DND-41 (cell line): Measurements from ENCODE around the gene UBAP2.

Experiments used
- ATAC-seq: fragments of 200-7000 bp; cut with Tn5 transposase; 3 replicates; pipeline ENCODE4 v1.9.1; 2021; ENCODE audit warnings: low read depth; ENCODE audit not compliant: insufficient read depth
- DNase-seq: peaks from one replicate; pipeline ENCODE4 v3.0.0-alpha.2; 2020
- H2AFZ ChIP-seq: 2 replicates; pipeline ENCODE4 v1.6.0; 2012; ENCODE audit warnings: low read depth, low read length
- H3K27ac ChIP-seq: 2 replicates; pipeline ENCODE4 v1.5.1; 2012; ENCODE audit warnings: low read length, inconsistent platforms
- H3K27me3 ChIP-seq: fragments of 200-600 bp; sonication (generic); 2 replicates; pipeline ENCODE4 v1.6.0; 2012; ENCODE audit warnings: low read length, mild to moderate bottlenecking, inconsistent platforms; ENCODE audit not compliant: insufficient read depth, poor library complexity
- H3K36me3 ChIP-seq: 2 replicates; pipeline ENCODE4 v1.5.1; 2012; ENCODE audit warnings: low read length, inconsistent platforms; ENCODE audit not compliant: insufficient read depth
- H3K4me1 ChIP-seq: 2 replicates; pipeline ENCODE4 v1.5.1; 2012; ENCODE audit warnings: mild to moderate bottlenecking, low read length; ENCODE audit not compliant: insufficient read depth
- H3K4me2 ChIP-seq: 2 replicates; pipeline ENCODE4 v1.6.0; 2012; ENCODE audit warnings: mild to moderate bottlenecking, moderate library complexity, low read length, inconsistent platforms; ENCODE audit not compliant: insufficient read depth
- H3K4me3 ChIP-seq, 2 experiments: fragments of 200-600 bp in 1 of 2; shearing (Covaris generic) in 1 of 2; 2 replicates each; pipeline ENCODE4 v1.5.1; 2012 to 2016; ENCODE audit warnings: inconsistent platforms in 2 of 2, low read length in 2 of 2, mild to moderate bottlenecking in 2 of 2, low read depth in 1 of 2, moderate library complexity in 1 of 2
- H3K79me2 ChIP-seq: 2 replicates; pipeline ENCODE4 v1.6.0; 2012; ENCODE audit warnings: low read length, inconsistent platforms; ENCODE audit not compliant: insufficient read depth
- H3K9ac ChIP-seq: 2 replicates; pipeline ENCODE4 v1.6.0; 2012; ENCODE audit warnings: low read depth, mild to moderate bottlenecking, inconsistent platforms, low read length, moderate library complexity
- H3K9me3 ChIP-seq: 2 replicates; pipeline ENCODE4 v1.5.1; 2012; ENCODE audit warnings: low read length, moderate library complexity, mild to moderate bottlenecking, inconsistent platforms; ENCODE audit not compliant: insufficient read depth, severe bottlenecking
- H4K20me1 ChIP-seq: 2 replicates; pipeline ENCODE4 v1.6.0; 2012; ENCODE audit warnings: low read length; ENCODE audit not compliant: insufficient read depth
- CTCF ChIP-seq: IDR thresholded peaks from 2 replicates; pipeline ENCODE4 v1.5.1; 2012; ENCODE audit warnings: borderline replicate concordance, low read length, moderate library complexity, mild to moderate bottlenecking; ENCODE audit not compliant: poor library complexity, severe bottlenecking; ENCODE audit errors: extremely low read depth
- EZH2 ChIP-seq: IDR thresholded peaks from 3 replicates; pipeline ENCODE4 v1.6.1; 2012; ENCODE audit warnings: borderline replicate concordance, low read depth, mild to moderate bottlenecking, moderate library complexity, low read length, inconsistent platforms; ENCODE audit not compliant: severe bottlenecking

Gene UBAP2

GRCh38 chr9:33885948-33886347 lies 162.7 kb downstream of the UBAP2 start:
- no peak overlapping the region for H2AFZ ChIP-seq
- no peaks in the 10 kb centered on the region for H3K9me3 ChIP-seq
- no peak for ATAC-seq
- no peak overlapping the region for H3K9ac ChIP-seq
- TF ChIP-seq EZH2 (no peak), CTCF (no peak)
- H3K27ac ChIP-seq = no peak overlapping the region
- peaks cover 25% of the 10 kb centered on the region for H3K36me3 ChIP-seq
- H3K79me2 ChIP-seq = peaks cover 93% of the 10 kb centered on the region
- H4K20me1 ChIP-seq = peaks cover 54% of the 10 kb centered on the region
- H3K27me3 ChIP-seq = no peaks in the 10 kb centered on the region
- H3K4me2 ChIP-seq = no peak overlapping the region
- H3K4me1 ChIP-seq = no peaks in the 10 kb centered on the region
- DNase-seq = no peak
- no peak overlapping the region for H3K4me3 ChIP-seq

GRCh38 chr9:33884856-33885701 lies 163.6 kb downstream of the UBAP2 start:
- Histone ChIP-seq H3K4me2 (no peak overlapping the region), H4K20me1 (peaks cover 60% of the 10 kb centered on the region), H3K9me3 (no peaks in the 10 kb centered on the region), H3K36me3 (peaks cover 22% of the 10 kb centered on the region), H3K9ac (no peak overlapping the region), H3K4me1 (no peaks in the 10 kb centered on the region), H3K27me3 (no peaks in the 10 kb centered on the region), H3K79me2 (peaks cover 94% of the 10 kb centered on the region), H3K4me3 (no peak overlapping the region), H2AFZ (no peak overlapping the region), H3K27ac (no peak overlapping the region)
- ATAC-seq (no peak), DNase-seq (no peak)
- no peak for TF ChIP-seq CTCF
- no peak for TF ChIP-seq EZH2

GRCh38 chr9:33881635-33882034 lies 167.1 kb downstream of the UBAP2 start:
- DNase-seq (no peak), ATAC-seq (no peak)
- H3K9me3 ChIP-seq = no peaks in the 10 kb centered on the region
- peaks cover 65% of the 10 kb centered on the region for H4K20me1 ChIP-seq
- no peak overlapping the region for H3K4me2 ChIP-seq
- H3K9ac ChIP-seq = no peak overlapping the region
- no peaks in the 10 kb centered on the region for H3K27me3 ChIP-seq
- no peak overlapping the region for H3K4me3 ChIP-seq
- H3K27ac ChIP-seq = no peak overlapping the region
- H3K36me3 ChIP-seq = no peaks in the 10 kb centered on the region
- H3K79me2 ChIP-seq = peaks cover 96% of the 10 kb centered on the region
- H3K4me1 ChIP-seq = no peaks in the 10 kb centered on the region
- TF ChIP-seq EZH2 (no peak), CTCF (no peak)
- no peak overlapping the region for H2AFZ ChIP-seq
